Naive thymus-derived CD4-positive, alpha-beta T cell (primary cell): ENCODE measurements around the gene CLCN1. TPM values are rescaled to one million over a fixed set of nuclear protein-coding genes. Genes with fewer than 3 reads are reported as not detected.

Source experiments
- ATAC-seq: fragments of 150-1000 bp; cut with Tn5 transposase; 2 replicates; pipeline ENCODE4 v1.10.0; 2021; ENCODE audit warnings: mild to moderate bottlenecking, moderate library complexity
- CTCF ChIA-PET: fragments of 350-600 bp; sonication (Branson Sonifier 250); formaldehyde crosslinking; loops from one replicate; lab custom pipeline; 2021; ENCODE audit warnings: antibody characterized with exemption; lab: Charles Lee
- POLR2A ChIA-PET: fragments of 350-600 bp; sonication (Branson Sonifier 250); formaldehyde crosslinking; loops from one replicate; lab custom pipeline; 2021; ENCODE audit warnings: antibody characterized with exemption, inconsistent platforms; lab: Charles Lee
- DNase-seq, 9 donors: peaks; one replicate each; pipeline versions ENCODE4 v3.0.0 to v3.0.0-alpha.2; 2020 to 2022; ENCODE audit warnings: mixed read lengths in 1 of 9
- H3K27ac ChIP-seq: one replicate; pipeline ENCODE4 v1.7.0; 2013; ENCODE audit warnings: mild to moderate bottlenecking, low read depth, low read length, moderate library complexity
- H3K27me3 ChIP-seq, 2 donors: one replicate each; pipeline ENCODE4 v1.7.0; 2013; ENCODE audit warnings: low read length in 2 of 2, mild to moderate bottlenecking in 2 of 2, moderate library complexity in 2 of 2; ENCODE audit not compliant: control insufficient read depth in 2 of 2, insufficient read depth in 2 of 2
- H3K36me3 ChIP-seq, 3 experiments: 1 replicate in 2 of 3; 2 replicates in 1 of 3; pipeline ENCODE4 v1.7.0; 2013; ENCODE audit warnings: low read length in 3 of 3, mild to moderate bottlenecking in 3 of 3, moderate library complexity in 1 of 3; ENCODE audit not compliant: insufficient read depth in 3 of 3, control insufficient read depth in 2 of 3
- H3K4me1 ChIP-seq, 2 donors: one replicate each; pipeline ENCODE4 v1.7.0; 2013; ENCODE audit warnings: low read length in 2 of 2, mild to moderate bottlenecking in 2 of 2, moderate library complexity in 1 of 2; ENCODE audit not compliant: control insufficient read depth in 2 of 2, insufficient read depth in 2 of 2
- H3K4me3 ChIP-seq: 2 replicates; pipeline ENCODE4 v1.7.0; 2013; ENCODE audit warnings: mild to moderate bottlenecking, low read length
- H3K9me3 ChIP-seq, 3 experiments: 1 replicate in 2 of 3; 2 replicates in 1 of 3; pipeline ENCODE4 v1.7.0; 2013; ENCODE audit warnings: low read length in 3 of 3; ENCODE audit not compliant: control insufficient read depth in 2 of 3
- H3K27ac Mint-ChIP-seq, 9 donors: one replicate each; pipeline ENCODE4 v1.8.0; 2020 to 2022; ENCODE audit warnings: mixed read lengths in 9 of 9, mild to moderate bottlenecking in 8 of 9, moderate library complexity in 5 of 9, inconsistent platforms in 2 of 9
- H3K27me3 Mint-ChIP-seq, 5 donors: one replicate each; pipeline ENCODE4 v1.8.0; 2021 to 2022; ENCODE audit warnings: mixed read lengths in 5 of 5, mild to moderate bottlenecking in 1 of 5
- H3K36me3 Mint-ChIP-seq, 5 donors: one replicate each; pipeline ENCODE4 v1.8.0; 2020 to 2022; ENCODE audit warnings: mixed read lengths in 5 of 5, mild to moderate bottlenecking in 3 of 5, inconsistent platforms in 1 of 5
- H3K4me1 Mint-ChIP-seq, 7 donors: one replicate each; pipeline ENCODE4 v1.8.0; 2020 to 2022; ENCODE audit warnings: mixed read lengths in 7 of 7, mild to moderate bottlenecking in 3 of 7, inconsistent platforms in 1 of 7
- H3K4me3 Mint-ChIP-seq, 10 donors: one replicate each; pipeline ENCODE4 v1.8.0; 2020 to 2022; ENCODE audit warnings: mild to moderate bottlenecking in 10 of 10, mixed read lengths in 10 of 10, moderate library complexity in 6 of 10, inconsistent platforms in 2 of 10
- H3K9me3 Mint-ChIP-seq, 11 donors: one replicate each; pipeline ENCODE4 v1.8.0; 2020 to 2022; ENCODE audit warnings: mixed read lengths in 11 of 11, mild to moderate bottlenecking in 4 of 11, inconsistent platforms in 1 of 11, moderate library complexity in 1 of 11
- intact Hi-C, 2 donors: fragments of 100-400 bp; cut with micrococcal nuclease; formaldehyde crosslinking; loops; one replicate each; pipeline ENCODE4 v1.15.1; 2023
- polyA plus RNA-seq, 2 donors: library from polyadenylated mRNA; unstranded; fragments of 300-500 nt; fragmentation: Illumina TruSeq; gene quantifications; one replicate each; pipeline ENCODE4 v1.2.3, GENCODE V29; 2021
- total RNA-seq, 6 experiments: library from RNA in 5 of 6; stranded (reverse) in 5 of 6; gene quantifications; 1 replicate in 5 of 6; 2 replicates in 1 of 6; pipeline ENCODE4 v1.2.3 and lab custom pipeline; 2021 to 2026

CLCN1 gene
- total and polyA plus RNA-seq, 7 experiments from 2014 or later: 0.07 to 0.51 TPM; not detected in 5

DNA sequence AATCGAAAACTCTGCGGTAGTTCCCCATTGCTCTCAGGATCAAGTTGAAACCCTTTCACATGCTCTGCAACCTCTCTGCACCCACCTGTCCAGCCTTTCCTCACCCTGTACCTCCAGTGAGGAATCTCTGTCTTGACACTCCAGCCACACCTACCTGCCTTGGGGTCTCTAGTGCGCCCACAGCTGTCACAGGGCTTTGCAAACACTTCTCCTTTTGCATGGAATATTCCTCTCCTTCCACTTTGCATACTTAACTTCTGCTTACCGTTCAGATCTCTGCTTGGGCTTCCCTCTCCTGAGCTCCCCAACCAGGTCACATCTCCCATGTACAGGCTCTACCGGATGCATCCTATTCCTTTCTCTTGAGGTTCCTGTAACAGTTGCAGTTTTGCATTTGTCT lies 58.6 kb downstream of the CLCN1 start:
- ChIA-PET POLR2A (interaction anchor here (1.0 to 15.0 kb wide), 9 partner anchors 9 to 129 kb away, joined by 3 to 223 read pairs (median 6); partner anchors contain the start of genes CASP2, EPHA1, FAM131B and GSTK1), CTCF (interaction anchor here (0.5 to 2.8 kb wide), 9 partner anchors 10 to 625 kb away, joined by 3 to 11 read pairs (median 4); partner anchors contain the start of gene EPHA1)
- Mint-ChIP-seq H3K36me3 (peaks cover 0 to 3% (median 0%) of the 10 kb centered on the region in 5 donors), H3K4me1 (peaks cover 53 to 78% (median 76%) of the 10 kb centered on the region in 7 donors), H3K9me3 (no peaks in the 10 kb centered on the region), H3K27ac (peak overlapping the region in 8 of 9 donors; percentile 69 to 95 (median 91)), H3K27me3 (peaks cover 0 to 8% (median 0%) of the 10 kb centered on the region in 5 donors), H3K4me3 (peak overlapping the region in 3 of 10 donors; percentile 23 to 61 (median 55))
- peak overlapping the region; percentile 60 for H3K27ac ChIP-seq
- intact Hi-C loops: loop anchor here in 1 of 2 donors (5.0 kb wide), 2 partner anchors 33 to 67 kb away; partner anchors contain the start of gene EPHA1
- H3K4me1 ChIP-seq: peaks cover 51 to 64% of the 10 kb centered on the region in 2 donors
- no peak for ATAC-seq
- no peak overlapping the region for H3K4me3 ChIP-seq
- H3K36me3 ChIP-seq: no peaks in the 10 kb centered on the region
- DNase-seq: no peak
- H3K27me3 ChIP-seq: no peaks in the 10 kb centered on the region
- H3K9me3 ChIP-seq: no peaks in the 10 kb centered on the region

DNA sequence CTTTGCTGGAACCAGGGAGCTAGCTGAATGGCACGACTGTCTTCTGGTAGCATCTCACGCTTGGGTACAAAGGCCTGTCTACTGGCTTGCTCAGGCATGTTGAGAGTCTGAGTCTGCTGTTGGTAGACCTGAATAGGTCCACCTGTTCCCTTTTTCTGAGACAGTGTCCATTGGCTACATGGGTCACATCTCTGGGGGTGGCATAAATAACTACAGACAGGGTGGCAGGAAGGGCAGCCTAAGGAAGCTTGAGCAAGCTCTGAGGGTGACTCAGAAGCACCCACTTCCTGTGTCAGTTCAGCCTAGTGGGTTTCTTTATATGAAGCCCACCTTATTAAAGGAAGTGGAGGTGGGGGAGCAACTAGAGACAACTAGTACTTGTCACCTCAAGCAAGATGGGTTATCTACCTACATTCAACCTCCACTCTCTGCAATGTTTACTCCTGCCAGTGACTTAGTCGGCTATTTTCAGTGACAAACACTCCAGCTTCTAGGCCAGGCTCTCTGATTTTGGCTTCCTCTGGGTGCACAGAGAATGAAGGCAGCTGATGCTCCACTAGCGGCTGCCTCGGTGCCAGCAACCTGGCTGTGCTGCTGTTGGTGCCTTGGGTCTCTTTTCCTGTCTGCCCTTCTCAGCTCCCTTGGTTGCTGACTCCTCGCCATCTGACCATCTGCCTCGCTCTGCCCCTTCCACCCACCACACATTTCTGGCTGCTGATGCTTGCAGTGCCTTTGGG lies 59.6 kb downstream of the CLCN1 start:
- no peaks in the 10 kb centered on the region for H3K27me3 ChIP-seq
- Mint-ChIP-seq H3K27ac (peak overlapping the region; percentile 69 to 95 (median 90)), H3K27me3 (peaks cover 0 to 4% (median 0%) of the 10 kb centered on the region in 5 donors), H3K36me3 (peaks cover 0 to 3% (median 0%) of the 10 kb centered on the region in 5 donors), H3K4me3 (peak overlapping the region; percentile 22 to 61 (median 54)), H3K9me3 (no peaks in the 10 kb centered on the region), H3K4me1 (peaks cover 59 to 85% (median 80%) of the 10 kb centered on the region in 7 donors)
- DNase-seq (peak in 7 of 9 donors; percentile 22 to 52 (median 46)), ATAC-seq (peak; percentile 71)
- intact Hi-C loops: loop anchor here in 1 of 2 donors (1.0 kb wide), 2 partner anchors 13 to 135 kb away; partner anchors contain the start of gene FAM131B
- CTCF ChIA-PET: interaction anchor here (0.5 to 2.8 kb wide), 12 partner anchors 9 to 626 kb away, joined by 3 to 11 read pairs (median 4); partner anchors contain the start of genes EPHA1 and GSTK1
- H3K4me1 ChIP-seq: peaks cover 56 to 69% of the 10 kb centered on the region in 2 donors
- POLR2A ChIA-PET: interaction anchor here (0.6 to 15.0 kb wide), 12 partner anchors 9 to 536 kb away, joined by 3 to 223 read pairs (median 6); partner anchors contain the start of genes CASP2, EPHA1, FAM131B and GSTK1
- no peaks in the 10 kb centered on the region for H3K9me3 ChIP-seq
- peak overlapping the region; percentile 60 for H3K27ac ChIP-seq
- H3K4me3 ChIP-seq: peak overlapping the region; percentile 24
- H3K36me3 ChIP-seq: peaks cover 0 to 3% (median 0%) of the 10 kb centered on the region in 3 experiments

DNA sequence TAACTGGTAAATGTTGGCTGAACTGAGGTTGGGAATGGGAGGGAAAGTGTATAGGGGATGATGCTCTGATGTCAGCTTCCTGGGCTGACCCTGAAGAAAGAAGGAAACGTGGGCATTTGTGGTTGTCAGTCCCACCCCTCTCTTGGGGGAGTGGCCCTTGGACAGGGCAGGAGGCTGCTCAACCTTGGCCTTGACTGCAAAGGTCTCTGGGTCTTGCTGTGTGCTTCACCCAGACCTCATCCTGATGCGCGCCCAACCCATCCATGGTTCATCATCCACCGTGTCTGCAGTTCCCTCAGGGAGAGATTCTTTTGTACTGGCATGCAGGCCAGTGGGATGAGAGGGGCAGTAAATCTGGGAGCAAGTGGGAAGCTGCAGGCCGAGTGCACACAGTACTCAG lies 60.5 kb downstream of the CLCN1 start:
- H3K27me3 Mint-ChIP-seq: no peaks in the 10 kb centered on the region
- H3K27ac Mint-ChIP-seq: peak overlapping the region in 7 of 9 donors; percentile 77 to 95 (median 92)
- no peaks in the 10 kb centered on the region for H3K9me3 Mint-ChIP-seq
- no peaks in the 10 kb centered on the region for H3K9me3 ChIP-seq
- peaks cover 56 to 68% of the 10 kb centered on the region in 2 donors for H3K4me1 ChIP-seq
- POLR2A ChIA-PET: interaction anchor here (0.6 to 15.0 kb wide), 4 partner anchors 16 to 537 kb away, joined by 3 to 223 read pairs (median 6); partner anchors contain the start of gene EPHA1
- peak overlapping the region; percentile 60 for H3K27ac ChIP-seq
- peaks cover 0 to 8% (median 0%) of the 10 kb centered on the region in 3 experiments for H3K36me3 ChIP-seq
- peaks cover 0 to 3% (median 0%) of the 10 kb centered on the region in 5 donors for H3K36me3 Mint-ChIP-seq
- H3K27me3 ChIP-seq: no peaks in the 10 kb centered on the region
- intact Hi-C loops: no loop called here
- peak overlapping the region in 1 of 10 donors; percentile 7 for H3K4me3 Mint-ChIP-seq
- H3K4me3 ChIP-seq: no peak overlapping the region
- peaks cover 59 to 78% (median 74%) of the 10 kb centered on the region in 7 donors for H3K4me1 Mint-ChIP-seq
- no peak for DNase-seq
- ATAC-seq: no peak
- CTCF ChIA-PET: interaction anchor here (1.3 to 2.8 kb wide), 3 partner anchors 39 to 136 kb away, joined by 5 to 10 read pairs (median 8); partner anchors contain the start of gene GSTK1

DNA sequence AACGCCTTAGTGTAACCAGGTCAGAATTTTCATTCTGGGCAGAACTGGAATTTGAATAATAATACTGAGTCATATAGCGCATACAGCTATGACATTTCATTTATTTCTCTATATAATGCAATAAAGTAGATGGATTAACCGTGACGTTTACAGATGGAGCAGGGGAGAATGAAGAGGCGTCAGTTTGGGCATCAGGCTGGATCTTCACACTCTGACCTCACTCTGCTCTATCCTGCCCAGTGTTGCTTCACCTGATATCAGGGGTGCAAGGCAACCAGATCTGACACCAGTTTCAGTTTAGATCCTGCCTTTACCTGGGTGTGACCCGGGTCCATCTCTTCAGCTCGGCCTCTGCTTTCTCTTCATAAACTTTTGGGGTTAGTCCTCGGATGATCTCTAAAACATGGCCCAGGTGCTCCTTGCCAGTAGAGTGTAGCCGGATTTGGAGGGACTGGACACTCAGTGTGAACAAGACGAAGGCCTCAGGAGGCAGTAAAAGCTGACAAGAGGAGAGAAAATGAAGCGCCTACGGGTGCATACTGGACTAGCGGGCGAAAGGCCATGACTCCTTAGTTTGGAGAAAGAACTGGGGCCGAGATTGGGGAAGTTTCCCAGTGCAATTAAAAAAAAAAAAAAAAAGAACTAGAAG lies 63.8 kb downstream of the CLCN1 start:
- Mint-ChIP-seq H3K36me3 (peaks cover 0 to 4% (median 0%) of the 10 kb centered on the region in 5 donors), H3K27me3 (no peaks in the 10 kb centered on the region), H3K4me1 (peaks cover 40 to 51% (median 47%) of the 10 kb centered on the region in 7 donors), H3K4me3 (peak overlapping the region in 9 of 10 donors; percentile 84 to 96 (median 91)), H3K27ac (peak overlapping the region; percentile 90 to 96 (median 93)), H3K9me3 (no peaks in the 10 kb centered on the region)
- peak overlapping the region; percentile 92 for H3K4me3 ChIP-seq
- peaks cover 0 to 8% (median 0%) of the 10 kb centered on the region in 3 experiments for H3K36me3 ChIP-seq
- ChIA-PET POLR2A (interaction anchor here (0.6 to 15.0 kb wide), 18 partner anchors 8 to 594 kb away, joined by 3 to 223 read pairs (median 4); partner anchors contain the start of genes CASP2 and EPHA1), CTCF (interaction anchor here (0.6 to 3.9 kb wide), 17 partner anchors 10 to 973 kb away, joined by 3 to 38 read pairs (median 4); partner anchors contain the start of gene EPHA1)
- peak overlapping the region; percentile 91 for H3K27ac ChIP-seq
- no peaks in the 10 kb centered on the region for H3K27me3 ChIP-seq
- DNase-seq (peak in 2 of 9 donors; percentile 20 to 28), ATAC-seq (no peak)
- intact Hi-C loops: loop anchor here (1.0 to 10.0 kb wide), 14 partner anchors 7 to 1455 kb away; partner anchors contain the start of genes CASP2 (in 1 of the 2), FAM131B (in 1 of the 2), GSTK1 (in 1 of the 2) and TPK1 (in 1 of the 2)
- H3K4me1 ChIP-seq: peaks cover 58 to 71% of the 10 kb centered on the region in 2 donors
- H3K9me3 ChIP-seq: no peaks in the 10 kb centered on the region

DNA sequence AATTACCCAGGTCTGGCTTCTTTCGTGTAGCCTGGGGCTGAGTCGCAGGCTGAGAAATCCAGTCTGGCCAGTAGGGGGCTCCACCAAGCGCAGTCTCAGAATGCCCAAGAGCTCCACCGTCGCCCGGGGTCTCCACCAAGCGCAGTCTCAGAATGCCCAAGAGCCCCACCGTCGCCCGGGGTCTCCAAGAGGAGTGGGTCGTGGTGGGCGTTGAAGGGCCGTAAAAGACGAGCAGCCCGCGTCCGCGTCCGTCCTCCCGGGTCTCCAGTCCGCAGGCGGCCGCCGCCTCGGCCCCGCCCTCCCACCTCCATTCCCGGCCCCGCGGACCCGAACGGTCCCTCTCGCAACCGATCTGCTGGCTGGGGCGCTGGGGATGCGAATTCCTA lies 64.3 kb downstream of the CLCN1 start:
- Histone ChIP-seq H3K27me3 (no peaks in the 10 kb centered on the region), H3K36me3 (peaks cover 0 to 8% (median 0%) of the 10 kb centered on the region in 3 experiments), H3K4me1 (peaks cover 58 to 70% of the 10 kb centered on the region in 2 donors), H3K9me3 (no peaks in the 10 kb centered on the region), H3K4me3 (peak overlapping the region; percentile 92), H3K27ac (peak overlapping the region; percentile 91)
- H3K36me3 Mint-ChIP-seq: peaks cover 0 to 4% (median 0%) of the 10 kb centered on the region in 5 donors
- CTCF ChIA-PET: interaction anchor here (0.6 to 3.9 kb wide), 18 partner anchors 8 to 973 kb away, joined by 3 to 38 read pairs (median 4); partner anchors contain the start of gene EPHA1
- intact Hi-C loops: loop anchor here (1.0 to 10.0 kb wide), 14 partner anchors 8 to 1455 kb away; partner anchors contain the start of genes CASP2 (in 1 of the 2), FAM131B (in 1 of the 2), GSTK1 (in 1 of the 2) and TPK1 (in 1 of the 2)
- peaks cover 35 to 46% (median 42%) of the 10 kb centered on the region in 7 donors for H3K4me1 Mint-ChIP-seq
- DNase-seq (peak; percentile 76 to 90 (median 84)), ATAC-seq (peak; percentile 73)
- H3K27ac Mint-ChIP-seq: peak overlapping the region; percentile 90 to 96 (median 93)
- POLR2A ChIA-PET: interaction anchor here (0.6 to 15.0 kb wide), 18 partner anchors 8 to 597 kb away, joined by 3 to 223 read pairs (median 4); partner anchors contain the start of genes CASP2 and EPHA1
- H3K4me3 Mint-ChIP-seq: peak overlapping the region in 9 of 10 donors; percentile 84 to 96 (median 91)
- no peaks in the 10 kb centered on the region for H3K9me3 Mint-ChIP-seq
- H3K27me3 Mint-ChIP-seq: no peaks in the 10 kb centered on the region
